ENCODE results near the gene ZNF134.

Gene ZNF134

DNA sequence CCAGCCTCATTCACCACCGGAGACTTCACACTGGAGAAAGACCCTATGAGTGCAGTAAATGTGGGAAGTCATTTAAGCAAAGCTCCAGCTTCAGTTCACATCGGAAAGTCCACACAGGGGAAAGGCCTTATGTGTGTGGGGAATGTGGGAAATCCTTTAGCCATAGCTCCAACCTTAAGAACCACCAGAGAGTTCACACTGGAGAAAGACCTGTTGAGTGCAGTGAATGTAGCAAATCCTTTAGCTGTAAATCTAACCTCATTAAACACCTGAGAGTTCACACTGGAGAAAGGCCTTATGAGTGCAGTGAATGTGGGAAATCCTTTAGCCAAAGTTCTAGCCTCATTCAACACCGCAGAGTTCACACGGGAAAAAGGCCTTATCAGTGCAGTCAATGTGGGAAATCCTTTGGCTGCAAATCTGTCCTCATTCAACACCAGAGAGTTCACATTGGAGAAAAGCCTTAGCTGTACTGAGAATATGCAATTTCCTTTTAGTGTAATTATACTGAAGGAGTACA is 27.7 kb downstream of the ZNF134 start:
- DNase-seq = no peak

- no peak for DNase-seq
Observed at GRCh38 chr19:57642396-57643046, 28.5 kb downstream of the ZNF134 start.

DNA sequence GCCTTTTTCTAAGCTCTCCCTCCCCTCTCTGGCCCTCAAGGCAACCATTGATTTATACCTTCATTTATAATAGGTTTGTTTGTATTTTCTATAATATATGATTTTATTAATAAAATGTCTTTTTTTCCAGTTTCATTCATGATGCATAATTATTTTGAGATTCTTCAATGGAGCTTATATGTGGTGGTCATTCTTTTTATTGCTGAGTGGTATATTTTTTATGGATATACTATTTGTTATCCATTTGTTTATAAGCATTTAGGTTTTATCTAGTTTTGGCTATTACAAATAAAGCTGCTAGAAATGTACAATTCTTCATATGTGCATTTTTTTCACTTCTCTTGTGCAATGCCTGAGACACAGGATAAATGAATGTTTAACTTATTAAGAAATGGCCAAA is 29.7 kb downstream of the ZNF134 start:
- no peak for DNase-seq

- no peak for DNase-seq
Observed at GRCh38 chr19:57648331-57649003, 34.4 kb downstream of the ZNF134 start.

GRCh38 chr19:57651654-57651996 is 37.6 kb downstream of the ZNF134 start:
- DNase-seq = no peak

DNA sequence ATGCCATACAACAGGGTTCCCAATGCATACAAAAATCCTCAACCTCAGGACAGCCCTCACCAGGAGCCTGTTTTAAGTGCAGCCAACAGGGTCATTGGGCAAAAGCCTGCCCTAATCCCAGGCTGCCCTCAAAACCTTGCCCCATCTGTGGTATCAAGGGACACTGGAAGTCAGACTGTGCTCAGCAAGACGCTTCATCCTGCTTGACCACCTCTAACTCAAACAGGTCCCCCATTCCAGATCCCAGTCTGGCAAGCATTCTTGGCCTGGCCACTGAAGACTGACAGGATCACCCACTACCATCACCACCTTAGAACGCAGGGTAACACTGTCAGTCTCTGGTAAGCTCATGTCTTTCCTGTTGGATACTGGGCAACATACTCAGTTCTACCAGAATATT is 39.6 kb downstream of the ZNF134 start:
- DNase-seq = no peak

DNA sequence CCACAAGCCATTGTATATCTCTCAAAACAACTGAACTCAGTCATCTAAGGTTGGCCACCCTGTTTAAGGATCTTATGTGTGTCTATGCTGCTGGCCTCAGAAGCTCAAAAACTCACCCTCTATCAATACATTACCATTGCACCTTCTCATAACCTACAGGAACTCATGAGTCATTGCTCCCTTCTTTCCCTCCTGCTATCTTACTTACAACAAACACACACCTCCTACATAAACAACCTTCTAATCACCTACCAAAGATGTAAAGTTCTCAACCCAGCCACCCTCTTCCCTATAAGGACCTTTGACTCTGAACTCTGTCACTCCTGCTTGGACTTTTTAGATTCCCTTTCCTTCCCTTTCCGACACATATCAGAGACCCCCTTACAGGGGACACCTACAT is 41.4 kb downstream of the ZNF134 start:
- DNase-seq = no peak

GRCh38 chr19:57656346-57656745 is 42.3 kb downstream of the ZNF134 start:
- no peak for DNase-seq

GRCh38 chr19:57664269-57665127 is 50.5 kb downstream of the ZNF134 start:
- no peak for DNase-seq

GRCh38 chr19:57665261-57665806 is 51.3 kb downstream of the ZNF134 start:
- no peak for DNase-seq

- DNase-seq = no peak
Observed at GRCh38 chr19:57667228-57667627, 53.2 kb downstream of the ZNF134 start.

GRCh38 chr19:57668635-57669034 is 54.6 kb downstream of the ZNF134 start, which contains the start of gene ZSCAN4:
ZSCAN4 (plus strand) TSS chr19:57668935; CDS start chr19:57676146, 7,211 bp downstream.
- no peak for DNase-seq

GRCh38 chr19:57671124-57671895 is 57.3 kb downstream of the ZNF134 start:
- DNase-seq = no peak

DNA sequence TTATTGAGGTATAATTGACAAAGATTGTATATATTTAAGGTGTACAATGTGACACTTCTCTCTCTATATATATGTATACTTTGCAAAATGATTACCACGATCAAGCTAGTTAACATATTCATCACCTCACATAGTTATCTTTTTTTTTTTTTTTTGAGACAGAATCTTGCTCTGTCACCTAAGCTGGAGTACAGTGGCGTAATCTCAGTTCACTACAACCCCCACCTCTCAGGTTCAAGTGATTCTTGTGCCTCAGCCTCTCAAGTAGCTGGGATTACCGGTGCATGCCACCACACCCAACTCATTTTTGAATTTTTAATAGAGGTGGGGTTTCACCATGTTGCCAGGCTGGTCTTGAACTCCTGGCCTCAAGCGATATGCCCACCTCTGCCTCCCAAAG is 58.4 kb downstream of the ZNF134 start:
- DNase-seq = no peak

Data from activated CD4-positive, alpha-beta T cell treated with anti-CD3 and anti-CD28 coated beads, Interleukin-2, amount 50 U/mL, for 1 hour (primary cell).